ENCODE measurements around the gene ZNF550.

Gene ZNF550

GRCh38 chr19:57559404-57560025, at the start of gene ZNF550:
TSS of gene ZNF550 (minus strand) at chr19:57559863. CDS start at chr19:57559682, 181 bp downstream.
- peak; percentile 92 for DNase-seq
- H3K27me3 Mint-ChIP-seq = peaks cover 5% of the 10 kb centered on the region
- H3K4me1 Mint-ChIP-seq (ENCODE audit: low read depth) = peaks cover 33% of the 10 kb centered on the region
- peak within 1 kb of the TSS; percentile 93 for H3K27ac Mint-ChIP-seq
- peaks cover 61% of the 10 kb centered on the region for H3K9me3 Mint-ChIP-seq
- peaks cover 77% of the 10 kb centered on the region for H3K36me3 Mint-ChIP-seq (ENCODE audit: low read depth)
- H3K4me3 Mint-ChIP-seq = peak within 1 kb of the TSS; percentile 97

- peaks cover 84% of the 10 kb centered on the region for H3K36me3 Mint-ChIP-seq (ENCODE audit: low read depth)
- H3K9me3 Mint-ChIP-seq = peaks cover 76% of the 10 kb centered on the region
- H3K4me1 Mint-ChIP-seq (ENCODE audit: low read depth) = no peaks in the 10 kb centered on the region
- DNase-seq = no peak
- H3K27ac Mint-ChIP-seq = no peak overlapping the region
- H3K4me3 Mint-ChIP-seq = no peak overlapping the region
- H3K27me3 Mint-ChIP-seq = no peaks in the 10 kb centered on the region
Measured at GRCh38 chr19:57606931-57607330, 47.3 kb upstream of the ZNF550 start.

- peak within 1 kb of the TSS; percentile 79 for H3K27ac Mint-ChIP-seq
- H3K4me3 Mint-ChIP-seq = peak within 1 kb of the TSS; percentile 85
- H3K9me3 Mint-ChIP-seq = peaks cover 61% of the 10 kb centered on the region
- peaks cover 59% of the 10 kb centered on the region for H3K36me3 Mint-ChIP-seq (ENCODE audit: low read depth)
- H3K4me1 Mint-ChIP-seq (ENCODE audit: low read depth) = peaks cover 20% of the 10 kb centered on the region
- peak; percentile 92 for DNase-seq
- H3K27me3 Mint-ChIP-seq = no peaks in the 10 kb centered on the region
Measured at GRCh38 chr19:57599761-57600383, 40.2 kb upstream of the ZNF550 start, which contains the start of gene ZNF530. TSS of gene ZNF530 (plus strand) at chr19:57599885. CDS start at chr19:57604346, 4,461 bp downstream.

- H3K9me3 Mint-ChIP-seq = peaks cover 60% of the 10 kb centered on the region
- H3K4me1 Mint-ChIP-seq (ENCODE audit: low read depth) = peaks cover 20% of the 10 kb centered on the region
- DNase-seq = no peak
- H3K27ac Mint-ChIP-seq = peak overlapping the region; percentile 79
- H3K27me3 Mint-ChIP-seq = no peaks in the 10 kb centered on the region
- peaks cover 56% of the 10 kb centered on the region for H3K36me3 Mint-ChIP-seq (ENCODE audit: low read depth)
- H3K4me3 Mint-ChIP-seq = peak overlapping the region; percentile 85
Measured at GRCh38 chr19:57599377-57599760, 39.7 kb upstream of the ZNF550 start.

GRCh38 chr19:57587529-57587928, 27.9 kb upstream of the ZNF550 start:
- peaks cover 79% of the 10 kb centered on the region for H3K9me3 Mint-ChIP-seq
- H3K36me3 Mint-ChIP-seq (ENCODE audit: low read depth) = peaks cover 95% of the 10 kb centered on the region
- H3K4me3 Mint-ChIP-seq = no peak overlapping the region
- H3K27me3 Mint-ChIP-seq = no peaks in the 10 kb centered on the region
- no peak overlapping the region for H3K27ac Mint-ChIP-seq
- H3K4me1 Mint-ChIP-seq (ENCODE audit: low read depth) = peaks cover 19% of the 10 kb centered on the region
- no peak for DNase-seq

- Mint-ChIP-seq H3K36me3 (ENCODE audit: low read depth) (peaks cover 76% of the 10 kb centered on the region), H3K4me3 (peak within 1 kb of the TSS; percentile 86), H3K9me3 (peaks cover 67% of the 10 kb centered on the region)
Measured at GRCh38 chr19:57583521-57584416, 24.1 kb upstream of the ZNF550 start, which contains the start of gene ZIK1. TSS of gene ZIK1 (plus strand) at chr19:57584145. CDS start at chr19:57584357, 212 bp downstream.

GRCh38 chr19:57583104-57583520, 23.4 kb upstream of the ZNF550 start:
- DNase-seq = no peak
- Mint-ChIP-seq H3K36me3 (ENCODE audit: low read depth) (peaks cover 75% of the 10 kb centered on the region), H3K4me3 (no peak overlapping the region), H3K27ac (no peak overlapping the region), H3K27me3 (no peaks in the 10 kb centered on the region), H3K4me1 (ENCODE audit: low read depth) (peaks cover 27% of the 10 kb centered on the region), H3K9me3 (peaks cover 64% of the 10 kb centered on the region)

More at GRCh38 chr19:57583521-57584416, 24.1 kb upstream of the ZNF550 start, which contains the start of gene ZIK1:
- H3K27ac Mint-ChIP-seq = peak within 1 kb of the TSS; percentile 87
- peaks cover 26% of the 10 kb centered on the region for H3K4me1 Mint-ChIP-seq (ENCODE audit: low read depth)
- H3K27me3 Mint-ChIP-seq = no peaks in the 10 kb centered on the region
- DNase-seq = peak; percentile 84

GRCh38 chr19:57578487-57579205, 19.0 kb upstream of the ZNF550 start, which contains the start of gene ZNF416:
TSS of gene ZNF416 (minus strand) at chr19:57578911. CDS start at chr19:57578704, 207 bp downstream.
- Mint-ChIP-seq H3K27ac (peak within 1 kb of the TSS; percentile 57), H3K9me3 (peaks cover 67% of the 10 kb centered on the region), H3K27me3 (no peaks in the 10 kb centered on the region), H3K4me3 (peak within 1 kb of the TSS; percentile 80), H3K36me3 (ENCODE audit: low read depth) (peaks cover 77% of the 10 kb centered on the region), H3K4me1 (ENCODE audit: low read depth) (peaks cover 27% of the 10 kb centered on the region)
- DNase-seq = peak; percentile 92

GRCh38 chr19:57576661-57577060, 17.0 kb upstream of the ZNF550 start:
- no peak overlapping the region for H3K27ac Mint-ChIP-seq
- H3K27me3 Mint-ChIP-seq = no peaks in the 10 kb centered on the region
- H3K36me3 Mint-ChIP-seq (ENCODE audit: low read depth) = peaks cover 82% of the 10 kb centered on the region
- no peak for DNase-seq
- peaks cover 75% of the 10 kb centered on the region for H3K9me3 Mint-ChIP-seq
- H3K4me3 Mint-ChIP-seq = no peak overlapping the region
- peaks cover 23% of the 10 kb centered on the region for H3K4me1 Mint-ChIP-seq (ENCODE audit: low read depth)

- no peak overlapping the region for H3K4me3 Mint-ChIP-seq
- peaks cover 9% of the 10 kb centered on the region for H3K4me1 Mint-ChIP-seq (ENCODE audit: low read depth)
- peaks cover 84% of the 10 kb centered on the region for H3K36me3 Mint-ChIP-seq (ENCODE audit: low read depth)
- peaks cover 84% of the 10 kb centered on the region for H3K9me3 Mint-ChIP-seq
- no peak overlapping the region for H3K27ac Mint-ChIP-seq
- no peaks in the 10 kb centered on the region for H3K27me3 Mint-ChIP-seq
- DNase-seq = no peak
Measured at GRCh38 chr19:57572415-57572947, 12.8 kb upstream of the ZNF550 start.

- no peaks in the 10 kb centered on the region for H3K27me3 Mint-ChIP-seq
- H3K27ac Mint-ChIP-seq = no peak overlapping the region
- no peak overlapping the region for H3K4me3 Mint-ChIP-seq
- peaks cover 82% of the 10 kb centered on the region for H3K36me3 Mint-ChIP-seq (ENCODE audit: low read depth)
- H3K4me1 Mint-ChIP-seq (ENCODE audit: low read depth) = no peaks in the 10 kb centered on the region
- no peak for DNase-seq
- peaks cover 85% of the 10 kb centered on the region for H3K9me3 Mint-ChIP-seq
Measured at GRCh38 chr19:57570707-57571106, 11.0 kb upstream of the ZNF550 start.

- DNase-seq = no peak
- Mint-ChIP-seq H3K27me3 (peaks cover 5% of the 10 kb centered on the region), H3K9me3 (peaks cover 75% of the 10 kb centered on the region), H3K36me3 (ENCODE audit: low read depth) (peaks cover 59% of the 10 kb centered on the region), H3K27ac (no peak overlapping the region), H3K4me1 (ENCODE audit: low read depth) (no peaks in the 10 kb centered on the region), H3K4me3 (no peak overlapping the region)
Measured at GRCh38 chr19:57566396-57567265, 7.0 kb upstream of the ZNF550 start.

- peaks cover 69% of the 10 kb centered on the region for H3K9me3 Mint-ChIP-seq
- no peak for DNase-seq
- H3K36me3 Mint-ChIP-seq (ENCODE audit: low read depth) = peaks cover 67% of the 10 kb centered on the region
- H3K27me3 Mint-ChIP-seq = peaks cover 5% of the 10 kb centered on the region
- H3K4me3 Mint-ChIP-seq = no peak overlapping the region
- peaks cover 19% of the 10 kb centered on the region for H3K4me1 Mint-ChIP-seq (ENCODE audit: low read depth)
- no peak overlapping the region for H3K27ac Mint-ChIP-seq
Measured at GRCh38 chr19:57563547-57563946, 3.9 kb upstream of the ZNF550 start.

Data from activated T-cell treated with anti-CD3 and anti-CD28 coated beads, Interleukin-2, amount 50 U/mL, for 24 hours (primary cell).